HUDEP-2 (cell line): Measurements from ENCODE around the gene FTCD.
"Not testable (repeated sequence)": the region's sequence is repeated elsewhere in the genome, so short reads cannot be mapped to it uniquely, and the experiment has no call there.

Experiments
- DNase-seq, 76 experiments: peaks; one replicate each; lab custom pipeline; 2025; ENCODE audit not compliant: unreplicated experiment in 76 of 76; lab: John Stamatoyannopoulos, UW

Gene FTCD

GRCh38 chr21:46141767-46142581, 13.4 kb downstream of the FTCD start:
- DNase-seq: no peak

GRCh38 chr21:46140352-46141003, 14.9 kb downstream of the FTCD start:
- DNase-seq: not testable (repeated sequence)

GRCh38 chr21:46139686-46140085, 15.7 kb downstream of the FTCD start:
- no peak for DNase-seq

GRCh38 chr21:46138383-46138970, 16.9 kb downstream of the FTCD start:
- no peak for DNase-seq

GRCh38 chr21:46137908-46138307, 17.5 kb downstream of the FTCD start:
- no peak for DNase-seq

GRCh38 chr21:46136739-46137349, 18.5 kb downstream of the FTCD start:
- DNase-seq: no peak

- DNase-seq: no peak
These were observed 19.5 kb downstream of the FTCD start for GRCh38 chr21:46135782-46136395.

- no peak for DNase-seq
These were observed 23.3 kb downstream of the FTCD start for GRCh38 chr21:46131838-46132651.

- no peak for DNase-seq
These were observed 23.9 kb downstream of the FTCD start for GRCh38 chr21:46131588-46131837.

GRCh38 chr21:46130831-46131587, 24.4 kb downstream of the FTCD start:
- no peak for DNase-seq

GRCh38 chr21:46129846-46130651, 25.3 kb downstream of the FTCD start:
- DNase-seq: no peak

GRCh38 chr21:46128933-46129571, 26.3 kb downstream of the FTCD start:
- no peak for DNase-seq

GRCh38 chr21:46128106-46128932, 27.1 kb downstream of the FTCD start:
- DNase-seq: no peak

GRCh38 chr21:46127239-46128105, 27.9 kb downstream of the FTCD start:
- no peak for DNase-seq

- no peak for DNase-seq
These were observed 28.8 kb downstream of the FTCD start for GRCh38 chr21:46126309-46127238.
